Gastroesophageal sphincter (tissue), 3 donors: ENCODE data around the gene ZFP69B.

ENCODE experiments used
- EP300 ChIP-seq: sonication (generic); formaldehyde crosslinking; IDR thresholded peaks from one replicate; pipeline ENCODE4 v1.6.1; 2017; ENCODE audit warnings: antibody characterized with exemption, mild to moderate bottlenecking
- POLR2AphosphoS5 ChIP-seq: sonication (generic); formaldehyde crosslinking; IDR thresholded peaks from one replicate; pipeline ENCODE4 v1.6.1; 2017; ENCODE audit warnings: antibody characterized with exemption
- TF ChIP-seq, protein P1 (sequence below), 4 experiments: fragments of 200-600 bp in 2 of 4; fragments of 450-650 bp in 2 of 4; sonication (generic) in 1 of 4; IDR thresholded peaks; one replicate each; pipeline ENCODE4 v1.5.1; 2017 to 2019; ENCODE audit warnings: antibody characterized with exemption in 4 of 4, mild to moderate bottlenecking in 2 of 4, moderate library complexity in 2 of 4

DNA sequence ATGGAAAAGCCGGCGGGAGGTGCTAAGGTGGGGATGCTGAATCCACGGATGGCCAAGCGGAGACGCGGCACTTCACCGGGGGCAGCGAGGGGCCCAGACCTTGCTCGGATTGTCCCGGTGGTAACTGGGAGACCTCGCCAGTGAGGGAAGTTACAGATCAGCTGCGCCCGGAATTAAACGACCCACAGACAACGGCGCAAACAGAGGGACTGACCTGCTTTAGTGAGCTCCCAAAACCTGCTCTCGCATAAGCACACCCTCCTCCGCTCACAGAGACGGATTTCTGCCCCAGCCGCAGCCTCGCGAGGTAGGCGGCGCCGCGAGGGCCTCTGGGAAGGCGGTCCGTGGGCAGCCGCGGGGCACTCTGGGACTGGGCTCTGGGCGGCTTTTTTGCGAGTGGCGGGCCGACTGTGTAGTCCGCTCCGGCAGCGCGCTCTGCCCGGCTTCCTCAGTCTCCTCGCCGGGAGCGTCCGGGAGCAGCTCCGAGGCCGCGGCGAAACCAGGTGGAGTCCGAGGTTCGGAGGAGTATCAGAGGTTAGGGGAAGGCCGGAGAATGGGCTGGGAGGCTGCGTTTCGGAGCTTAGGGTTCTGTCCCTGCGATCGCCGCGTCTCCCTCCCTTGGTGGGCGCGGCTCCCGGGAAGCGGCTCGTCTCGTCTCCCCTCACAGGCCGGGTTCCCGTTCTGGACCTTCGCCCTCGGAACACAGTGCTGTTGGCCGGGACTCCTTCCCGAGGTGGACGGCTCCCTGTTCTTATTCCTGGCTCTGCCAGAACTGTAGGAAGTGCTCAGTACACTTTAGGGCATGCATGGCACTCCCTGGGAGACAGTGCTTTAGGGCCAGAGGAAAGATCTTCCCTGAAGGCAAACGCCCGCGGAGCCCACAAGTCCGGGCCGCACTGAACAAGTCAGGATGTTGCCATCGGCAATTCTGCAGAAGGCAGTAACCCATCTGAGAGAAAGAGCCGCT lies 58.4 kb downstream of the ZFP69B start, which contains the start of gene EXO5:
- TF ChIP-seq POLR2AphosphoS5 (peak; percentile 41), EP300 (no peak)
- TF ChIP-seq, protein P1, sequence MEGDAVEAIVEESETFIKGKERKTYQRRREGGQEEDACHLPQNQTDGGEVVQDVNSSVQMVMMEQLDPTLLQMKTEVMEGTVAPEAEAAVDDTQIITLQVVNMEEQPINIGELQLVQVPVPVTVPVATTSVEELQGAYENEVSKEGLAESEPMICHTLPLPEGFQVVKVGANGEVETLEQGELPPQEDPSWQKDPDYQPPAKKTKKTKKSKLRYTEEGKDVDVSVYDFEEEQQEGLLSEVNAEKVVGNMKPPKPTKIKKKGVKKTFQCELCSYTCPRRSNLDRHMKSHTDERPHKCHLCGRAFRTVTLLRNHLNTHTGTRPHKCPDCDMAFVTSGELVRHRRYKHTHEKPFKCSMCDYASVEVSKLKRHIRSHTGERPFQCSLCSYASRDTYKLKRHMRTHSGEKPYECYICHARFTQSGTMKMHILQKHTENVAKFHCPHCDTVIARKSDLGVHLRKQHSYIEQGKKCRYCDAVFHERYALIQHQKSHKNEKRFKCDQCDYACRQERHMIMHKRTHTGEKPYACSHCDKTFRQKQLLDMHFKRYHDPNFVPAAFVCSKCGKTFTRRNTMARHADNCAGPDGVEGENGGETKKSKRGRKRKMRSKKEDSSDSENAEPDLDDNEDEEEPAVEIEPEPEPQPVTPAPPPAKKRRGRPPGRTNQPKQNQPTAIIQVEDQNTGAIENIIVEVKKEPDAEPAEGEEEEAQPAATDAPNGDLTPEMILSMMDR (IDR thresholded peaks at IDR 0.05), result peak in 1 of 4 experiments; percentile 24
